HepG2 (cell line): ENCODE data around the gene SORBS2. TPM values are rescaled to one million over a fixed set of nuclear protein-coding genes. Genes with fewer than 3 reads are reported as not detected.

Experiments
- polyA plus RNA-seq, 8 experiments: library from polyadenylated mRNA; depleted of rRNA in 3 of 8; stranded (reverse) in 7 of 8; unstranded in 1 of 8; fragments of >200 nt; fragmentation: Illumina TruSeq in 4 of 8; extraction: Trizol in 4 of 8; gene quantifications; 2 replicates each; pipeline versions ENCODE4 v1.2.1 to v1.2.3, GENCODE V29; 2011 to 2016; ENCODE audit warnings: low read depth in 4 of 8, missing spikeins in 1 of 8, mixed read lengths in 1 of 8; ENCODE audit not compliant: insufficient read depth in 1 of 8
- small RNA-seq, 3 experiments: library from RNA; depleted of rRNA; stranded (forward); fragments of <200 nt; gene quantifications; one replicate each; pipeline ENCODE3, GENCODE V24; 2012; ENCODE audit warnings: low read depth in 2 of 3, low replicate concordance in 1 of 3; ENCODE audit not compliant: insufficient read length in 3 of 3, insufficient read depth in 2 of 3
- total RNA-seq, 5 experiments: library from RNA; depleted of rRNA; stranded (reverse); fragments of >200 nt; fragmentation: Illumina TruSeq; extraction: Trizol; gene quantifications; 2 replicates each; pipeline ENCODE4 v1.2.3, GENCODE V29; 2016; ENCODE audit warnings: low read depth in 1 of 5

SORBS2 gene
- total and polyA plus RNA-seq, 2 of the 13 experiments (the other 11 are each of a cell fraction or from before 2014, with no cell fraction given): 25.0 to 80.5 TPM

Small RNA genes within 50 kb of the gene (small RNA-seq; reads per million reads assigned to genes)
- gene RF00019: 0 reads per million in 3 experiments
